Measurements from ENCODE around the gene FMN2. TPM values are rescaled to one million over a fixed set of nuclear protein-coding genes. Genes with fewer than 3 reads are reported as not detected.

The FMN2 gene
- total RNA-seq, 1 donor: 35.0 TPM

- DNase-seq (ENCODE audit: low read depth): no peak
- no peak overlapping the region for H3K4me3 ChIP-seq (ENCODE audit: low read depth, low read length)
- no peak for TF ChIP-seq CTCF (IDR thresholded peaks at IDR 0.05; ENCODE audit: insufficient read depth, low read depth, low read length)
These were observed 365.5 kb downstream of the FMN2 start for GRCh38 chr1:240457203-240457602.

- TF ChIP-seq CTCF (IDR thresholded peaks at IDR 0.05; ENCODE audit: insufficient read depth, low read depth, low read length): no peak
- H3K4me3 ChIP-seq (ENCODE audit: low read depth, low read length): no peak overlapping the region
- DNase-seq (ENCODE audit: low read depth): no peak
These were observed 370.6 kb downstream of the FMN2 start for GRCh38 chr1:240462277-240462676.

GRCh38 chr1:240462766-240463395 lies 371.2 kb downstream of the FMN2 start:
- no peak overlapping the region for H3K4me3 ChIP-seq (ENCODE audit: low read depth, low read length)
- DNase-seq (ENCODE audit: low read depth): no peak
- no peak for TF ChIP-seq CTCF (IDR thresholded peaks at IDR 0.05; ENCODE audit: insufficient read depth, low read depth, low read length)

- H3K4me3 ChIP-seq (ENCODE audit: low read depth, low read length): no peak overlapping the region
- TF ChIP-seq CTCF (IDR thresholded peaks at IDR 0.05; ENCODE audit: insufficient read depth, low read depth, low read length): no peak
- DNase-seq (ENCODE audit: low read depth): no peak
These were observed 372.4 kb downstream of the FMN2 start for GRCh38 chr1:240464099-240464498.

GRCh38 chr1:240465531-240465940 lies 373.9 kb downstream of the FMN2 start:
- no peak overlapping the region for H3K4me3 ChIP-seq (ENCODE audit: low read depth, low read length)
- TF ChIP-seq CTCF (IDR thresholded peaks at IDR 0.05; ENCODE audit: insufficient read depth, low read depth, low read length): no peak
- no peak for DNase-seq (ENCODE audit: low read depth)

- H3K4me3 ChIP-seq (ENCODE audit: low read depth, low read length): no peak overlapping the region
- TF ChIP-seq CTCF (IDR thresholded peaks at IDR 0.05; ENCODE audit: insufficient read depth, low read depth, low read length): no peak
These were observed 374.8 kb downstream of the FMN2 start for GRCh38 chr1:240466509-240466908.

GRCh38 chr1:240467895-240468294 lies 376.2 kb downstream of the FMN2 start:
- TF ChIP-seq CTCF (IDR thresholded peaks at IDR 0.05; ENCODE audit: insufficient read depth, low read depth, low read length): no peak
- no peak for DNase-seq (ENCODE audit: low read depth)

More at GRCh38 chr1:240466509-240466908, 374.8 kb downstream of the FMN2 start:
- no peak for DNase-seq (ENCODE audit: low read depth)

More at GRCh38 chr1:240467895-240468294, 376.2 kb downstream of the FMN2 start:
- H3K4me3 ChIP-seq (ENCODE audit: low read depth, low read length): no peak overlapping the region

Measured in fibroblast of villous mesenchyme (primary cell).